LNCAP (cell line): ENCODE data around the gene CARM1.

Source experiments
- TF ChIP-seq, protein P1 (sequence below): fragments of 450-650 bp; IDR thresholded peaks from 2 replicates; pipeline ENCODE4 v1.5.1; 2017; ENCODE audit warnings: mild to moderate bottlenecking

The CARM1 gene

DNA sequence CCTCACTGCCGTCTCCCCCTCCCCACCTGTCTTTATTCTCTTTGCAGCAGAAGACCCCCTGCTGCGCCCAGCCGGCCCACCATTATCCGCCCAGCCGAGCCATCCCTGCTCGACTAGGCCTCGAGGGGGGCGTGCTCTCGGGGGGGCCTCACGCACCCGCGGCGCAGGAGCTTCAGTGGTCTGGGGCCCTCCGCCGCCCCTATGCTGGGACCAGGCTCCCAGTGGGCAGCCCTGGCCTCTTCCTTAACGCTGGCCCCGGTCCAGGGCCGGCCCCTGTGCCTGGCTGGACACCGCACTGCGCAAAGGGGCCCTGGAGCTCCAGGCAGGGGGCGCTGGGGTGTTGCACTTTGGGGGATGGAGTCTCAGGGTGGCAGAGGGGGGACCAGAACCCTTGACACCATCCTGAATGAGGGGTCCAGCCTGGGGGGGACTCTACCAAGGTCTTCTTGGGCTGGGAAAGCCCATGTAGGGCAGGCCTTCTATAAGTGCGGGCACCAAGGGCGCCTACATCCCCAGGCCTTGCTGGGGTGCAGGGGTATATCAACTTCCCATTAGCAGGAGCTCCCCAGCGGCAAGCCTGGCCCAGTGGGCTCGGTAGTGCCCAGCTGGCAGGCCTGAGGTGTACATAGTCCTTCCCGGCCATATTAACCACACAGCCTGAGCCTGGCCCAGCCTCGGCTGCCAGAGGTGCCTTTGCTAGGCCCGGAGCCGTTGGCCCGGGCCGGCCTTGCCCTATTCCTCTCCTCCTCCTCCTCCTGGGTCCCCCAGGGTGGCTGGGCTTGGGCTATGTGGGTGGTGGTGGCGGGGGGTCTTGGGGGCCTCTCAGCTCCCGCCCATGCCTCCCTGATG lies 40.2 kb upstream of the CARM1 start:
- TF ChIP-seq, protein P1, sequence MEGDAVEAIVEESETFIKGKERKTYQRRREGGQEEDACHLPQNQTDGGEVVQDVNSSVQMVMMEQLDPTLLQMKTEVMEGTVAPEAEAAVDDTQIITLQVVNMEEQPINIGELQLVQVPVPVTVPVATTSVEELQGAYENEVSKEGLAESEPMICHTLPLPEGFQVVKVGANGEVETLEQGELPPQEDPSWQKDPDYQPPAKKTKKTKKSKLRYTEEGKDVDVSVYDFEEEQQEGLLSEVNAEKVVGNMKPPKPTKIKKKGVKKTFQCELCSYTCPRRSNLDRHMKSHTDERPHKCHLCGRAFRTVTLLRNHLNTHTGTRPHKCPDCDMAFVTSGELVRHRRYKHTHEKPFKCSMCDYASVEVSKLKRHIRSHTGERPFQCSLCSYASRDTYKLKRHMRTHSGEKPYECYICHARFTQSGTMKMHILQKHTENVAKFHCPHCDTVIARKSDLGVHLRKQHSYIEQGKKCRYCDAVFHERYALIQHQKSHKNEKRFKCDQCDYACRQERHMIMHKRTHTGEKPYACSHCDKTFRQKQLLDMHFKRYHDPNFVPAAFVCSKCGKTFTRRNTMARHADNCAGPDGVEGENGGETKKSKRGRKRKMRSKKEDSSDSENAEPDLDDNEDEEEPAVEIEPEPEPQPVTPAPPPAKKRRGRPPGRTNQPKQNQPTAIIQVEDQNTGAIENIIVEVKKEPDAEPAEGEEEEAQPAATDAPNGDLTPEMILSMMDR = no peak

DNA sequence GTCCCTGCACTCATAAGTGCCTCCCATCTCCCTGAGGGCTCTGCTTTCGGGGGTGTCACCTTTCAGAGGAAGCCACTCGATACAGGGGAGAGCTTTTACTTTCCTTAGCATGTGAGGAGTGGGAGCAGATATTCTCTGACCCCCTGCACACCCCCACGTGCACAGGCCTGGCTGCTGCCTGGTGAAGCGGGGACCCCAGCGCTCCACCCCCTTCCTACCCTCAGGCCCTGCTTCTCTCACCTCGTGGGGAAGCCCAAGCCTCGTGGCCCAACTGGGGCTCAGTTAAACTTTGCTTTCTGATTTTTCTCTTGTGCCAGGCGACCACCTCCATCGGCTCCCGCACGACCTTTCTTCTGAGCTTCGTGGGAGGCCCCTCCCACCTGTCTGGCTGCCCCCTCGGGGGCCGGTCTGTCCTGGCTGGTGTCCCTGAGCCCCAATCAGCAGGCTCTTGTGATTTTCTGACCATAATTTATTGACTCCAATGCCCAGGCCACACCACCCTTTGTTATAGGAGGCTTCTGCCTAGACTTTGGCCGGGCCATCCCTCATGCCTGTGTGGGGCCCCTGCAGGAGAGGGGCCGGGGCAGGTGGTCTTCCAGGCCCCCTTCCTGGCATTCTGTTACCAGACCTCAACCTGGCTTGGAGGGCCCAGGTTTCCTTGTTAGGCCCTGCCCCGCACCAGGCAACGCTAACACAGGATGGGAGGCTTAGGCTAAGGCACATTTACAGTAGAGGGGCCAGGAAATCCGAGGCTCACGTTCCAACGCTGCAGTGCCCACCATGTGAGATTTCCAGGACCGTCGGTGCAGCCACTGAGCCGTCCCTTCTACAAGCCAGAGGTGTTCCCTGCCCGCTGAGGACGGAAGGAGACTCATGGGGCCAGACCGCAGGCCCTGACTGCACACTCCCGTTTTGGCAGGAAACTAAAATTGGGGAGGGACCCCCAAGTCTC lies 39.1 kb upstream of the CARM1 start:
- TF ChIP-seq, protein P1 = no peak

DNA sequence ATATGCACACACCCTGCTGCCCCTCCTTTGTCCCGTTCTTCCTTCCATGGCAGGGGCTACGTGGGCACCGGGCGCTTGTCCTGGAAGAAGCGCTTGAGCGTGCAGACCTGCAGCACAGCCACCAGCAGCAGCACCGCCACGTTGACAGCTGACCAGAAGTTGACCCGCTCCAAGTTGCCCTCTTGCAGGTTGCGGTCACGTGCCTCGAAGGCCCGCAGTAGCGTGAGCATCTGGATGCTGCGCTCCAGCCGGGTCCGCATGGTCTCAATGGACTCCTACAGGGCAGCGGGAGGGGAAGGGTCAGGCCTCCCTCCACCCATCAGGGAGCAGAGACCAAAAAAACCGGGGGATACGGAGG lies 38.4 kb upstream of the CARM1 start:
- TF ChIP-seq, protein P1 = no peak

DNA sequence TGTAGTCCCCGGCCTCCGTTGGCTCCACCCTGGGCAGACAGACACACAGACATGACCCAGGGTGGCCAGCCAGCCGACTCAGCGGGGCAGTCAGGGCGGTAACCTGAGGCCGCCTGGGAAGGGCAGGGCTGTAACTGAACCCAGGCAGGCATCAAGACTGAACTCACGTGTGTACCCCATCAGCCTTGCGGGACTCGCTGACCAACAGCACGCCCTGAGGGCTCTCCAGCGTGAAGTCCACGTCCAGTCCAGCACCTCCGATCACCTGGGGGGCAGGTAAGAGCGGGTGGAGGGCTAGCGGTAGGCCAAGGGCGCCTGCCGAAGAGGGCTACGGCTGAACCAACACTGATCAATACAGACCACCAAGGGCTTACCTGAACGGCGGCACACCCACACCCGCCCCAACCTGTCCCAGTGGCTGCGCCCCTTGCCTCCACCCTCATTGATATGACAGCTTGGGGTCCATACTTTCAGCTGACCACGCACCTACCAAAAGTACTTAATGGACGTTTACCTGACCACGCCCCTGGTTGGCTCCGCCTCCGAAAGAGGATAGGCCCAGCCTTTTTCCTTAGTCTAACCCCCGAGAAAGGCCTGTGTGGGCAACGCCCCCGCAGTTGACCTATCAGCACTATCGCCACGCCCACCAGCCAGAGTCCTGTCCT lies 36.1 kb upstream of the CARM1 start:
- TF ChIP-seq, protein P1 = no peak

DNA sequence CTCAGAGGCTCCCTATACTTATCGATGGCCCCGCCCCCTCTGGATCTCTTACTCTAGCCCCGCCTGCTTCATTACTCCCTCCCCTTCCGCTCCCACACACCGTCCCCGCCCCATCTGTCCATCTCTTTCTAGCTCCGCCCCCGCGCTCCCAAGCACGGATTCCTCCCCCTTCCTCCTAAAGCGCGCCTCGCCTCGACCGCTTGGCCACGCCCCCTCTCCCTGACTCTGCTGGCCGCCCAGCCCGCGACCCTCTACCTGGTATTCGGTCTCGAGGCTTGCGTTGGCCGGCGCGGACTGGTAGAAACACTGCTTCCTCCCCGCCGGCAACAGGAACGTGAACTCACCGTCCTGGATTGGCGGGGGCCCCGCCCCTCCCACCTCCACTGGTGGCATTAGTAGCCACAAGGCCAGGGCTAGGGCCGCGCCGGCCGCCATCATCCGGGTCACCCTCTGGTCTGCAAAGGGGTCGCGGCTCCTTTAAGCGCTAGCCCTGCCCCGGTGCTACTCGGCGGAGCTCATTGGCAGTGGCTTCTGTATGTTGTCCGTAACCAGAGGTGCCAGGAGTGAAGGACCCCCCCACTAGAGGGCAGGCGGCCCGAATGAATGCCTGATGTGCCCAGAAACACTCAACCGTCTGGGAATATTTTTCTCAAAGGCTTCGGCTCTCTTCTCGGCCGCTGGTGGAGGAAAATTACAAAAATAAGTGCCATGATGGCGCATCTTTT lies 35.4 kb upstream of the CARM1 start, which contains the start of gene TMED1:
TSS of gene TMED1 (minus strand) at position 459 of the 725 bp plus-strand sequence. CDS start at position 438, 21 bp downstream.
- TF ChIP-seq, protein P1 = no peak

DNA sequence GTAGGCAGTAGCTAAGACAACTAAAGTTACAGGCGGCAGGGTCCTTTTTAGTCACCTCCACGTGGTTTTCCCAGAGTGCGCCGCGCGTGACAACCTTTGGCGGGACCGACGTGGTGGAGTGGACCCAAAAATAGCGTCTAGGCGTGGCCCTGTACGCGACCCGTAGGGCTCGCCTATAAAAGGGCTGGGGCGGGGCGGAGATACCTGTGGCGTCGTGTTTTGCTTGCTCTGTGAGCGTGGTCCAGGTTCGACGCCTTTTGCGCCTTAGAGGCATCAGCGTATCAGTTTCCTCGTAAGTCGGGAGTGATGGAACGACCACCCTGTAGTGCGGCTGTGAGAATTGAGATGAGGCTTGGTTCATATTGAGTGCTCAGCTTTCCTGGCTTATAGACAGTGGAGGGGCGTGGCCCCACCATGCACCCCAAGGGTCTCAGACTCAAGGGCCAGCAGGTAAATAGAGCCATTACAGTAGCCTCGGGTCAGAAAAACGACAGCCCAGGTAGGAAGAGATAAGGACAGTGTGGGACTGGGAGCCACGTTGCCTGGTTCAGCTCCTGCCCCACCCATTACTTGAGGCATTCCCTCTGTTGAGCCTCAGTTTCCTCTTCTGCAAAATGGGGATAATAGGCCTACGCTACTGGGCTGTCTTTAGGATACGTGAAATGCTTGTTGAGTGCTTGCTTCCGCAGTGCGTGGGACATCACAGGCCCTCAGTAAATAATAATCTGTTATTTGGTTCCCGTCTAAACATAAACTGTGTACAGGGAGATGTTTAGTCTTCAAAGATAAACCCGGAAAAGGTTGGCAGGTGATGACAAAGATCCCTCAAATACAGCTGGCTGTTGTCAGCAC lies 34.6 kb upstream of the CARM1 start:
- TF ChIP-seq, protein P1 = no peak
